HG02884 (cell line): ENCODE measurements around the gene CCDC120.

Source experiments
- ATAC-seq: cut with Tn5 transposase; IDR thresholded peaks from one replicate; pipeline ENCODE4 v1.9.1; 2021; ENCODE audit warnings: mild to moderate bottlenecking, moderate library complexity; ENCODE audit not compliant: unreplicated experiment

CCDC120 gene

GRCh38 chrX:49061490-49061889 lies 2.7 kb downstream of the CCDC120 start:
- ATAC-seq: no peak

GRCh38 chrX:49061916-49062315 lies 3.1 kb downstream of the CCDC120 start:
- no peak for ATAC-seq

- ATAC-seq: no peak
These were observed 4.9 kb downstream of the CCDC120 start for GRCh38 chrX:49063715-49064114.

GRCh38 chrX:49064303-49064702 lies 5.5 kb downstream of the CCDC120 start:
- no peak for ATAC-seq

- no peak for ATAC-seq
These were observed 5.9 kb downstream of the CCDC120 start for GRCh38 chrX:49064735-49065134.

GRCh38 chrX:49066278-49066677 lies 7.5 kb downstream of the CCDC120 start:
- no peak for ATAC-seq

- no peak for ATAC-seq
These were observed 7.9 kb downstream of the CCDC120 start for GRCh38 chrX:49066690-49067089.

GRCh38 chrX:49067285-49068120 lies 8.7 kb downstream of the CCDC120 start:
- no peak for ATAC-seq

GRCh38 chrX:49069038-49069437 lies 10.2 kb downstream of the CCDC120 start:
- no peak for ATAC-seq

- ATAC-seq: no peak
These were observed 12.2 kb downstream of the CCDC120 start for GRCh38 chrX:49070988-49071387.

GRCh38 chrX:49071877-49072711 lies 13.3 kb downstream of the CCDC120 start:
- no peak for ATAC-seq

- no peak for ATAC-seq
These were observed 13.9 kb downstream of the CCDC120 start for GRCh38 chrX:49072712-49073095.

- ATAC-seq: peak; percentile 85
These were observed 15.1 kb downstream of the CCDC120 start, which contains the start of gene PRAF2 for GRCh38 chrX:49073601-49074575. Gene PRAF2, minus strand, starts transcription at chrX:49074002. Its CDS starts 15 bp downstream, at chrX:49073987.

GRCh38 chrX:49075347-49075746 lies 16.5 kb downstream of the CCDC120 start:
- ATAC-seq: no peak

GRCh38 chrX:49077941-49078340 lies 19.1 kb downstream of the CCDC120 start:
- no peak for ATAC-seq

GRCh38 chrX:49079489-49080428 lies 21.0 kb downstream of the CCDC120 start, which contains the start of gene WDR45:
Gene WDR45, minus strand, starts transcription at chrX:49079887. Its CDS starts 1,792 bp downstream, at chrX:49078095.
- ATAC-seq: peak; percentile 83

GRCh38 chrX:49082271-49082871 lies 23.6 kb downstream of the CCDC120 start:
- ATAC-seq: no peak

- ATAC-seq: no peak
These were observed 30.8 kb downstream of the CCDC120 start for GRCh38 chrX:49089553-49089952.

GRCh38 chrX:49096419-49096818 lies 37.6 kb downstream of the CCDC120 start:
- no peak for ATAC-seq
